IPS-NIHi7 (cell line): ENCODE data around the gene ANK3.
A peak's percentile ranks its signal among the peaks of the same experiment; 100 is the strongest.
"Not testable (repeated sequence)": the region's sequence is repeated elsewhere in the genome, so short reads cannot be mapped to it uniquely, and the experiment has no call there.

Source experiments
- DNase-seq: peaks from one replicate; pipeline ENCODE4 v3.0.0; 2012; ENCODE audit warnings: mixed read lengths; ENCODE audit errors: extremely low spot score

Gene ANK3

DNA sequence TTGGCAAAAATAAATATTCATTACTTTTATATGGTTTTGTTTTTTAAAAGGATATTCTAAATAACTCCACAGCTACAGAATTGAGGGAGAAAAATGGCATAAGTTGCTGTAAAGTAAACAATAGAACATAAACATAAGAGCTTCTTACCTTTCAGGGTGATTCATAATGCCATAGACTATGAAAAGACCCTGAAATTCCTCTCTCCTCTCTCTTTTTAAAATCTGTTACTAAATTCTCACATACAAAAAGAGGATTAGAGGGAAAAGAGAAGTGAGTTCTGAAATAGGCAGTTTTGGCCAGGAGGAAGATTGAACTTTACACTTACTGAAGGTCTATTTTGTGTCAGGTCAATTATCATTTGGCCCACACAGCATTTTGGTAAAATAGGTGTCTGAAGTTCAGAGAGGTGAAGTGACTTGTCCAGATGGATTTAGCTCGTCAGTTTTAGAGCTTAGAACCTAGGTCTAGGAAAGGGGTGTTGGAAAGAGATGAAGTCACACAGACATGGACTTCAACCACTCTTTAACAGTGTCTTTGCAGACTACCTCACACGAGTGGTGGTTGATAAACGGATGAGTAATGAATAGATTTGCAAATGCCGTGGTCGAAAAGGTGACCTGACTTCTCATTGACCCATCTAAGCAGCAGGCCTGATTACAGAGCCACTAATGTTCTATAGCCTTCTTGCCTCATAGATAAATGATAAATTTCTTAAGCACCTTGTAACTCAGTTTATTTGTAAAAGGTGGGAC is 292.7 kb downstream of the ANK3 start:
- no peak for DNase-seq

DNA sequence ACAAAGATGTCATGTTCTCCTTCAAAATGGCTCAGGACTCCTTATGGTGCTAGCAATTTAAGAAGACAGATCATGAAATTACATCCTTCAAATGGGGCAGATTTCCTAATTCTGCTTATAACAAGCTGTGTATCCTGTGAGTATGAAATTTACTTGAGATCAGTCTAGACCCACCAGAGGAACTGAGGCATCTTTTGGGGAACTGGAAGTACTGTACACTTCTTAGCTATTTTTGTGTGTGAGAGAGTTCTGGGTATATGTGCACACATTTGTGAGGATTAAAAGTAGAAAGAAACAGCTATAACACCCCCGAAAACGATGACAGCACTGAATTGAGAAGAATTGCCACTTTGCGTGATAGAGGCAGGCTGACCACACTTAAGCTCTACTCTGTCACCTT is 296.4 kb downstream of the ANK3 start:
- no peak for DNase-seq

- DNase-seq: no peak
Observed at GRCh38 chr10:60086862-60087261, 302.8 kb downstream of the ANK3 start.

GRCh38 chr10:60086421-60086820 is 303.3 kb downstream of the ANK3 start:
- no peak for DNase-seq

DNA sequence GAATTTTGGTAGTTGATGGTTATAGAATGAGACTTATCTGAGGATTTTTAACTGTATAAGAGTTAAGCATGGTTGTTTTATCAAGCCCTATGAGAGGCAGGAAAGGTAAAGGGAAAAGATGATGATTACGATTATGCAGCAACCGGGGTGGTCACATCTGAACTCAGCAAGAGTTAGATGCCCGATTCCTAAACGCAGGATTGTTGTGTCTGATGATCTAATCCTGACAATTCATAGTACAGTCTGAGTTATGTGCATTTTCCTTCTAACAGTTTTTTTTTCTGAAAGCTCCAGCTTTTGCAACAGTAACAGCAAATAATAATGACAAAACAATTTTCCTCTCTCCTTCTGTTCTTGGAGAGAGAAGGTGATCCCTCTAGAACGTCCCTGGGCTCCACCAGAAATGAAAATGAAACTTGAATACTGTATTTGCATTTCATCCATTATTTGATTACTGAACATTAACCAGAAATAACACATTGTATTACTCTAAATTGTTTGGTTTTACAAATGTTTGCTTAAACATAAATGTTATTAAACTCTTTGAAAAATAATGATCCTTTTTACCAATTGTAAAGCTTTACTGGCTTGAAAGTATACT is 306.8 kb downstream of the ANK3 start:
- DNase-seq: no peak

DNA sequence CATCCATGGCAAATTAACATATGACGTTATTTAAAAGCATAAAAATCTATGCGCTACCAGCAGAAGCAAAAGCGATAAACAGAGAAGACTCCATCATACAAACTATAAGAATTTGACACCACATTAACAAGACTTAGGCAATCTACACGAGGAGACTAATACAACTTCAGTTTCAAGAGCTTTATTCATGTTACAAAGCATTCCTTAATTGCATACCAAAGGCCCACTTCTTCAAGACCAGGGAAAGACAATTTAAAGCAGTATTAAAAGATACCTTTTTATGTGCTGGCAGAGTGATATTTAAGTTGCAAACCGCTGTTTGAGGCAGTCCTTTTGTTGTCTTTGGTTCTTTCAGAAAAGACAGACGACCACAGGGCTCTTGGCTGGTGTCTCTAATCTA is 307.3 kb downstream of the ANK3 start:
- DNase-seq: no peak

DNA sequence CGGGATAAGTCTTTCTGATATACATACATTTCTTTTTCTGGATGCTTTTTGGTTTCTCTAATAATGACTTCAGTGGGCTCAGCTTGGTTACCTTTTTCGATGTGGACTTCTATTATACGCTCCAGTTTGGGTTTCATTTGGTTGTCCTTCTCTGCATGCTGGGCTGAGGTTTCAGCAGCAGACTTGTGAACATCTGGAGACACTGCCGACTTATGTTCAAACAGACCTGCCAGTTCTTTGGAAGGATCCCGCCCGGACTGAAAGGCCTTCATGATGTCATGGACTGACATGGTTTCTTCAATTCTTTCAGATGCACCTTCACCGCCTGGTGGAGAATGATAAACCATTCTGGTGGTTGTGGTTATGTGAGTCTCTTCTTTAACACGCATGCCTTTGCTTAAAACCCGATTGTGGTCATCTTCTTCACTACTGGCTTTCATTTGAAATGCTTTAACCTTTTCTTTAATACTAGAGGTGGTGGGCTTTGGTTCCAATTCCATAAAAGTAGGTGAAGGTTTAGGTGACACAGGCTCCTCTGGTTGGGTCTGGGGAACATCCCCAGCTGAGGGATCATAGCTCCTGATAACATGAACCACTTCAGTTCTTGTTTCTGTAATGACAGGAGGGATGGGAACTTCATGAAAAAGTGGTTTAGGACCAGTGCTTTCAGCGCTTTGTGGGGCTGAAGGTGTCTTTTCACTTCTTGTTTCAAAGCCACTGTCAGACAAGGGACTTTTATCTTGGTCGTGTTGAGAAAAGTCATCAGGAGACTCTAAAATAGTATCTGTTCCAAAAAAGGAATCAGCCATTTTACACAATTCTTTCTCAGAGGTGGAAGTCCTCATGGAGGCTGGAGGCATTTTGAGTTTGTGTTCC is 315.7 kb downstream of the ANK3 start:
- DNase-seq: no peak

- DNase-seq: no peak
Observed at GRCh38 chr10:60073397-60073780, 316.3 kb downstream of the ANK3 start.

- DNase-seq: no peak
Observed at GRCh38 chr10:60069311-60069710, 320.4 kb downstream of the ANK3 start.

DNA sequence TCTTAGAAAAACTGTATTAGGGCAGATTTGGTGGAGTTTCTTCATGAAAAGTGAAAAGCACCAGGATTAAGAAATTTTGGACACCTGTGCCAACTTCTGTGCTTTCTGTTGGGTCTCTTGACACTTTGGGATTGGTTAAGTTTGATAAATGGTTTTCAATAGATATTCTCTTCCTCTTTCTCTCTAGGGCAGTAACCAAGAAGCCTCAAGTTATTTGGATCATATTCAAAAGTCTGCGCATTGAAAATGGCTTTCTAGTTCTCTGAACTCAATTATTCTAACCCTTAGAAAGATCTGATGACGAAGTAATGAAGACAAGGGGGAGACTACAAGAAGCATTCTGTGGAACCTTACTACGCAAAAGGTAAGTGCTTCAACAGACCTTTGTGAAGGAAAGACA is 339.3 kb downstream of the ANK3 start:
- DNase-seq: no peak

DNA sequence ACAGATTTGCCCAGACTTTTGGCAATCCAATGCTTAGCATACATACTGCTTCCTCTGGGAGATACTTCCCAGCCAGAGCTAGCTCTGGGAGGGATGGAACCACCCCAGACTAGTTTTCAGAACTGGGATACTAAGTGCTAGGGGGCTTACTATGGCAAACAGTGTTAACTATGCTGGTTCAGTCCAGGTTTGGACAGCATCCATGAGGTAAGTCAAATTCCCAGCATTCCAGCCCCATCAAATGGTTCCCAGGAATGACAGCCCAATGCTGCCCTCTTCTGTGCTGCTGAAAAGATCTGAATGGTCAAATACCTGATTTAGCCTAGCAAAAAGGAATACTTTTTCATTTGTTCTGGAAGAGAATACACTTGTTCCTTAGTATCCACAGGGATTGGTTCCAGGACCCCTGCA is 341.6 kb downstream of the ANK3 start:
- peak; percentile 65 for DNase-seq

DNA sequence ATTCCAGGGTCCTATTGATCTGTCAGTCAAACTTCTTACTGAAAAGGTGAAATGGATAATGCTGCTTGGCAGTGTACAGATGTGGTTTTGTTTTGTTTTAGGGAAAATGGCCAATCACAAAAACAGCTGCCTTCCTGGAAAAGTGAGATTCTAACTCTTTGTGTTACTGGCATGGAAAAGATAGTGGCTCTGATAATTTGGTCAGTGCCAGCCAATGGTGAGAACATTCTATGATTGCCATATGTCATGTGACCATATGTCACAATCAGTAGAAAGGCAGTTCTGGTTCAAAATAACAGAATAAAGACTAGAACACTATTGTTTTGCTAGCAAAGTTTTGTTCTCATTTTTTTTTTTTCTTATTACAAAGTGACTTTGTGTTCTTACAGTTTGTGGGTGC is 344.1 kb downstream of the ANK3 start:
- DNase-seq: no peak

- no peak for DNase-seq
Observed at GRCh38 chr10:60044971-60045370, 344.7 kb downstream of the ANK3 start.

- DNase-seq: no peak
Observed at GRCh38 chr10:60044242-60044641, 345.4 kb downstream of the ANK3 start.

DNA sequence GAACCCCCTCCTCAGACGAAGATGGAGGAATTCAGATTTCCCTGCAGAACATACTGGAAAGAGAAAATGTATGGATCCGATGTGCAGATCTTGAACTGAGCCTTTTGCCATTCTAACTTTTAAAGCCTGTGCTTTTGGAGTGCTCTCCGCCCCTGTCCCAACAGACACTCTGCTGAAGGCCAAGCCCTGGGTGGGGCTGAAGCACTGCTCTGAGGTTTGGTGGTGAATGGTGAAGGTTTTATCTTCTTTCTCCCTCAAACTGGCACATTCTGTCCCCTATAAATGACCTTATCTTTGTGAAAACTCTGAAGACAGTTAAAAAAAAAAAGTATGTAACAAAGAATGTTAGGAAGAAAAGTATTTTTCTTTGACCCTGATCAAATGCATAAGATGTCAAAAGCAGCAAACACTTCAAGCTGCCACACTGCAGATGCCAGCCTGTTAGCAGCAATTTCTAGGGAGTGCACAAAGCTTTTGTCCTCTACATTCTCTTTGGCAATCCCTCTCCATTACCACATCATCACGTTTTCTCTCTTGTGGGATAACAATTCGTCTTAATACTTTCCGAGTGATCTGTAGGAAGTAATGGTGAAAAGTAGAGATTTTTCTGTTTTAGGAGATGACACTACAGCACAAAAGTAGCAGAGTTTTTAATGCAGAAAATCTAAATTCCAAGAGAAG is 346.0 kb downstream of the ANK3 start:
- no peak for DNase-seq

GRCh38 chr10:60042914-60043313 is 346.8 kb downstream of the ANK3 start:
- no peak for DNase-seq

GRCh38 chr10:60042262-60042661 is 347.4 kb downstream of the ANK3 start:
- DNase-seq: no peak

DNA sequence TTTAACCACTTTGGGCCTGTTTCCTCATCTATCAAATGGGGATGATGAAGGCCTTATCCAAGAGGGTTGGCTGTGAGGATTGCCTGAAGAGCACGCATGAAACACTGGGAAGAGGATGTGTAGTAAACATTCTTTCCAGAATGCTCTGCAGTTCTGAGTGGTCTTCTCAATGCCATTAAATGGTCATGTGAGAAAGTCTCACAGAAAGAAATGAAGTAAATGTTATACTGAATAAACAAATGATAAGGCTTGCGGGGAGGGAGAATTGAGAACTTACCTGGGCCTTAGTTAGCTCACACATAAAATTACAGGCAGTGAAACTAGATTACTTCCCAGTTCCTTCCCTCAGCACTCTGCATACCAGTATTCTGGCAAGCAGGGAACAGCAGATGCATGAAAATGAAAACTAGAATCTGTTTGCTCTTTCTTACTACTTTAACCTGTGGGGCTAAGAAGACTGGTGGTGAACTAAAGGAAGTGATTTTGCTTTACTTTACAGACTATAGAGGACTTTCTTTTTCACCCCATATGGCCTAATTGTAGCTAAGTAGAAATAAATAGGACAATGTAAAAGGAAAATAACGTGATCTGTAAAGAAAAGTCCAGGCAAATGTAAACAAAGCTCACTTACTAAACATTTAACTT is 348.1 kb downstream of the ANK3 start:
- no peak for DNase-seq

DNA sequence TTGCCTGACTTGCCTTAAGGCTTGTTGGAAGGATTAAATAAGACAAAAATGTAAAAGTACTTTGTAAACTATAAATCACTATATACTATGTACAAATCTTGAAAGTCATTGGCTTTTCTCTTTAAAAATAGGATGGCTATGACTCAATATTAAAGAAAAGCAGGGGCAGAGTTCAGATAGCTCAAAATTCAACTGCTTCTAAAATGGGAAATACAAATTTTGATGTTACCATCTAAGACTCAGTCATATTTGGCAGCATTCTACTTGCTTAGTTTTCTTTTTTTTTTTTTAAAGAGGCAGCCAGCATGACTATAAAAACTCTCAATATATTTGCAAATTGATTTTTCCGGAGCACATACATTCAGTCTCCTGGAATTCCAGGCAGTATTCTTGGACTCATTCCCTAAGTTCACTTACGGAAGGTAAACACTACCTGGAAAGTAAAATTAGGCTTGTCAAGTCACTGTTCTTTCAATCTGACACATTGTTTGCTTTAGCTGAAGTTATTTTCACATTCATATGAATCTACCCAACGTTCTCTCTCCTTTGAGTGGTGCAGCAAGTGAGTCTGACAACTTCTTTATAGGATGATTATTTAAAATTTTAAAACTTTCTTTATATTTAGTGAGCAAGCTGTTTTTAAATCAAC is 349.5 kb downstream of the ANK3 start:
- DNase-seq: no peak

DNA sequence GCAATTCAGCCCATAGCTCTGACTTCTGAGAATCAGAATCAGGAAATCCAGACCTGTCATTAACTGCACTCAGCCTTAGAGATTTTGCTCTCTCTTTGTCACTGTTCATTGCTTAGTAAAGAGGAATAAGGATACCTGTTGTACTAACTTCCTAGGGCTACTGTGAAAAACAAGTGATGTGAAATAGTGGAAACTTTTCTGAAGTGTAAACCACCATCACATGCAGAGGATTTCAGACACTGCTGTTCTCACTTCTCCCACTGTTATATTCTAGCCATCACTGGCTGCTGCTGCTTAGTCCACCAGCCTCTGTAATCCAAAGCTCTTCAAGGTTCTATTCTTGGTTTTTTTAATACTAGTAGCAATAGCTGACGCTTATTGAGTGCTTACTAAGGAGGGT is 353.7 kb downstream of the ANK3 start:
- DNase-seq: no peak

GRCh38 chr10:60035375-60035774 is 354.3 kb downstream of the ANK3 start:
- not testable (repeated sequence) for DNase-seq
